Ishikawa (cell line): ENCODE measurements around the gene CTDSPL2.

Source experiments
- CEBPB ChIP-seq: IDR thresholded peaks from 2 replicates; pipeline ENCODE4 v1.6.1; 2012
- CREB1 ChIP-seq: IDR thresholded peaks from 2 replicates; pipeline ENCODE4 v1.6.1; 2012; ENCODE audit warnings: low read depth
- EGR1 ChIP-seq: IDR thresholded peaks from 2 replicates; pipeline ENCODE4 v1.6.1; 2012
- EP300 ChIP-seq: IDR thresholded peaks from 2 replicates; pipeline ENCODE4 v1.6.1; 2012; ENCODE audit warnings: borderline replicate concordance
- FOXM1 ChIP-seq: IDR thresholded peaks from 2 replicates; pipeline ENCODE4 v1.6.1; 2012; ENCODE audit warnings: low read depth, borderline replicate concordance
- NFIC ChIP-seq: IDR thresholded peaks from 2 replicates; pipeline ENCODE4 v1.6.1; 2012
- RAD21 ChIP-seq: IDR thresholded peaks from 2 replicates; pipeline ENCODE4 v1.6.1; 2012; ENCODE audit warnings: low read depth
- TAF1 ChIP-seq: IDR thresholded peaks from 2 replicates; pipeline ENCODE4 v1.6.1; 2012; ENCODE audit warnings: low read depth, mild to moderate bottlenecking
- TCF12 ChIP-seq: IDR thresholded peaks from 2 replicates; pipeline ENCODE4 v1.6.1; 2012; ENCODE audit warnings: low read depth
- TEAD4 ChIP-seq: IDR thresholded peaks from 2 replicates; pipeline ENCODE4 v1.6.1; 2012
- YY1 ChIP-seq: IDR thresholded peaks from 2 replicates; pipeline ENCODE4 v1.6.1; 2012; ENCODE audit warnings: low read depth
- ZBTB7A ChIP-seq: IDR thresholded peaks from 2 replicates; pipeline ENCODE4 v1.6.1; 2012; ENCODE audit warnings: low read depth
- TF ChIP-seq, protein P1 (sequence below): IDR thresholded peaks from 2 replicates; pipeline ENCODE4 v1.6.1; 2012
- TF ChIP-seq, protein P2 (sequence below): IDR thresholded peaks from 2 replicates; pipeline ENCODE4 v1.6.1; 2012; ENCODE audit warnings: low read depth, mild to moderate bottlenecking
- TF ChIP-seq, protein P3 (sequence below): IDR thresholded peaks from 2 replicates; pipeline ENCODE4 v1.6.1; 2012

The CTDSPL2 gene

GRCh38 chr15:44479343-44479742 is 51.9 kb downstream of the CTDSPL2 start:
- TF ChIP-seq NFIC, result no peak
- no peak for TF ChIP-seq ZBTB7A

DNA sequence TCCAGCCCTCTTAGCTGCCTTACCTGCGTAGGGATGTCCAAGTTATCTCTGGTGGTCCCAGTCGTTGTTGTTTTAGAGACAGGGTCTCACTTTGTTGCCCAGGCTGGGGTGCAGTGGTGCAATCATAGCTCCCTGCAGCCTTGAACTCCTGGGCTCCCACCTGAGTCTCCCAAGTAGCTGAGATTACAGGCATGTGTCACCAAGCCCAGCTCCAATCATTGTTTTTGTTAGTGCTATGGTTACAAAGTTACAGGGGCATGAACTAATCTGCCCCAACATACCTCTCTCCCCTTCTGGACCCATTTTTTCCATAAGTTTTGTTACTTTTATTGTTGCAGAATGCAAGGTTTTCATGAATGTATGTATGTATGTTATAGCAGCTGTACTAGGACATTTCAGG is 54.7 kb downstream of the CTDSPL2 start:
- TF ChIP-seq NFIC, result no peak
- TF ChIP-seq EGR1, result no peak
- TF ChIP-seq YY1, result no peak
- TF ChIP-seq FOXM1, result no peak
- TF ChIP-seq TEAD4, result no peak
- no peak for TF ChIP-seq EP300
- no peak for TF ChIP-seq ZBTB7A
- TF ChIP-seq, protein P1, sequence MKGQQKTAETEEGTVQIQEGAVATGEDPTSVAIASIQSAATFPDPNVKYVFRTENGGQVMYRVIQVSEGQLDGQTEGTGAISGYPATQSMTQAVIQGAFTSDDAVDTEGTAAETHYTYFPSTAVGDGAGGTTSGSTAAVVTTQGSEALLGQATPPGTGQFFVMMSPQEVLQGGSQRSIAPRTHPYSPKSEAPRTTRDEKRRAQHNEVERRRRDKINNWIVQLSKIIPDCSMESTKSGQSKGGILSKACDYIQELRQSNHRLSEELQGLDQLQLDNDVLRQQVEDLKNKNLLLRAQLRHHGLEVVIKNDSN, result no peak

DNA sequence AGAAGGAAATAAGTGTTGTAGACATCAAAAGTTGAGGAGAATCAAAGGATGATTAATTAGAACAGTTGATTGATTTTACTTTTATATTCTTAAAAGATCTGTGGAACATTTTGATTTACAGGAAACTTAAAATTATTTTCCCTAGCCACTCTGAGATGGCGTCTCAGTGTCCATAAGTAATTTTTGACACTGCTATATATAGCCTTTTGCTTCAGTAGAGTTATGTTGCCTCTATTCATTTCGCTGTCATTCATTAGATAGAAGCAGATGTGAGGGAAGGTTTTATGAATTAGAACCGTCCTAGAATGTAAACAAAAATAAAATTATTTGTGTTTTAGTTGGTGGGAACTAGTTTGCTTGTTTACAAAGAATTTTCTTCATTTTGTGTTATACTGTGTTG is 58.5 kb downstream of the CTDSPL2 start:
- TF ChIP-seq, protein P1, result no peak
- no peak for TF ChIP-seq EP300
- TF ChIP-seq YY1, result no peak
- TF ChIP-seq TAF1, result no peak
- TF ChIP-seq FOXM1, result no peak

- no peak for TF ChIP-seq CEBPB
- TF ChIP-seq EP300, result no peak
- TF ChIP-seq, protein P2, sequence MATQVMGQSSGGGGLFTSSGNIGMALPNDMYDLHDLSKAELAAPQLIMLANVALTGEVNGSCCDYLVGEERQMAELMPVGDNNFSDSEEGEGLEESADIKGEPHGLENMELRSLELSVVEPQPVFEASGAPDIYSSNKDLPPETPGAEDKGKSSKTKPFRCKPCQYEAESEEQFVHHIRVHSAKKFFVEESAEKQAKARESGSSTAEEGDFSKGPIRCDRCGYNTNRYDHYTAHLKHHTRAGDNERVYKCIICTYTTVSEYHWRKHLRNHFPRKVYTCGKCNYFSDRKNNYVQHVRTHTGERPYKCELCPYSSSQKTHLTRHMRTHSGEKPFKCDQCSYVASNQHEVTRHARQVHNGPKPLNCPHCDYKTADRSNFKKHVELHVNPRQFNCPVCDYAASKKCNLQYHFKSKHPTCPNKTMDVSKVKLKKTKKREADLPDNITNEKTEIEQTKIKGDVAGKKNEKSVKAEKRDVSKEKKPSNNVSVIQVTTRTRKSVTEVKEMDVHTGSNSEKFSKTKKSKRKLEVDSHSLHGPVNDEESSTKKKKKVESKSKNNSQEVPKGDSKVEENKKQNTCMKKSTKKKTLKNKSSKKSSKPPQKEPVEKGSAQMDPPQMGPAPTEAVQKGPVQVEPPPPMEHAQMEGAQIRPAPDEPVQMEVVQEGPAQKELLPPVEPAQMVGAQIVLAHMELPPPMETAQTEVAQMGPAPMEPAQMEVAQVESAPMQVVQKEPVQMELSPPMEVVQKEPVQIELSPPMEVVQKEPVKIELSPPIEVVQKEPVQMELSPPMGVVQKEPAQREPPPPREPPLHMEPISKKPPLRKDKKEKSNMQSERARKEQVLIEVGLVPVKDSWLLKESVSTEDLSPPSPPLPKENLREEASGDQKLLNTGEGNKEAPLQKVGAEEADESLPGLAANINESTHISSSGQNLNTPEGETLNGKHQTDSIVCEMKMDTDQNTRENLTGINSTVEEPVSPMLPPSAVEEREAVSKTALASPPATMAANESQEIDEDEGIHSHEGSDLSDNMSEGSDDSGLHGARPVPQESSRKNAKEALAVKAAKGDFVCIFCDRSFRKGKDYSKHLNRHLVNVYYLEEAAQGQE, result no peak
- TF ChIP-seq CREB1, result no peak
- TF ChIP-seq NFIC, result no peak
- no peak for TF ChIP-seq EGR1
- TF ChIP-seq ZBTB7A, result no peak
- no peak for TF ChIP-seq TAF1
- TF ChIP-seq FOXM1, result no peak
- TF ChIP-seq, protein P3, sequence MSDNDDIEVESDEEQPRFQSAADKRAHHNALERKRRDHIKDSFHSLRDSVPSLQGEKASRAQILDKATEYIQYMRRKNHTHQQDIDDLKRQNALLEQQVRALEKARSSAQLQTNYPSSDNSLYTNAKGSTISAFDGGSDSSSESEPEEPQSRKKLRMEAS, result no peak
- no peak for TF ChIP-seq TEAD4
- no peak for TF ChIP-seq YY1
- TF ChIP-seq RAD21, result no peak
- no peak for TF ChIP-seq TCF12
Observed at GRCh38 chr15:44489464-44489863, 62.0 kb downstream of the CTDSPL2 start.

- no peak for TF ChIP-seq CREB1
- no peak for TF ChIP-seq FOXM1
- TF ChIP-seq ZBTB7A, result no peak
- TF ChIP-seq, protein P2, result no peak
- TF ChIP-seq RAD21, result no peak
- no peak for TF ChIP-seq TEAD4
- TF ChIP-seq YY1, result no peak
- no peak for TF ChIP-seq EGR1
- TF ChIP-seq EP300, result no peak
- TF ChIP-seq, protein P1, result no peak
- no peak for TF ChIP-seq TCF12
- TF ChIP-seq CEBPB, result no peak
- TF ChIP-seq, protein P3, result no peak
- no peak for TF ChIP-seq NFIC
- TF ChIP-seq TAF1, result no peak
Observed at GRCh38 chr15:44490622-44491021, 63.2 kb downstream of the CTDSPL2 start.

DNA sequence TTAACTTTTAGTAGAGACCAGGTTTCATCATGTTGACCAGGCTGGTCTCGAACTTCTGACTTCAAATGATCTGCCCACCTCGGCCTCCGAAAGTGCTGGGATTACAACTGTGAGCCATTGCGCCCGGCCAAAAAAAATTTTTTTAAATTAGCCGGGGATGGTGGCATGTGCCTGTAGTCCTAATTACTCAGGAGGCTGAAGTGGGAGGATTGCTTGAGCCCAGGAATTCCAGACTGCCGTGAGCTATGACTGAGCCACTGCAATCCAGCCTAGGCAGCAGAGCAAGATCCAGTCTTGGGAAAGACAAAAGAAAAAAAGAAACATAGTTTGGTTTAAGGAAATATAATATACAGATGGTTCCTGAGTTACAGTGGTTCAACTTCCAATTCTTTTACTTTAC is 64.6 kb downstream of the CTDSPL2 start:
- TF ChIP-seq EP300, result no peak
- no peak for TF ChIP-seq TAF1
- TF ChIP-seq, protein P2, result no peak
- no peak for TF ChIP-seq RAD21
- TF ChIP-seq TCF12, result no peak
- TF ChIP-seq, protein P3, result no peak
- no peak for TF ChIP-seq YY1
- TF ChIP-seq NFIC, result no peak
- TF ChIP-seq, protein P1, result no peak
- TF ChIP-seq CEBPB, result no peak
- TF ChIP-seq EGR1, result no peak
- TF ChIP-seq TEAD4, result no peak
- TF ChIP-seq FOXM1, result no peak
- TF ChIP-seq CREB1, result no peak
- no peak for TF ChIP-seq ZBTB7A
